GM15510 (cell line): Measurements from ENCODE around the gene IGF1.

ENCODE experiments used
- POLR2A ChIP-seq: IDR thresholded peaks from 3 replicates; pipeline ENCODE4 v1.6.1; 2011; ENCODE audit warnings: borderline replicate concordance; ENCODE audit not compliant: insufficient read length; ENCODE audit errors: extremely low read depth

IGF1 gene

DNA sequence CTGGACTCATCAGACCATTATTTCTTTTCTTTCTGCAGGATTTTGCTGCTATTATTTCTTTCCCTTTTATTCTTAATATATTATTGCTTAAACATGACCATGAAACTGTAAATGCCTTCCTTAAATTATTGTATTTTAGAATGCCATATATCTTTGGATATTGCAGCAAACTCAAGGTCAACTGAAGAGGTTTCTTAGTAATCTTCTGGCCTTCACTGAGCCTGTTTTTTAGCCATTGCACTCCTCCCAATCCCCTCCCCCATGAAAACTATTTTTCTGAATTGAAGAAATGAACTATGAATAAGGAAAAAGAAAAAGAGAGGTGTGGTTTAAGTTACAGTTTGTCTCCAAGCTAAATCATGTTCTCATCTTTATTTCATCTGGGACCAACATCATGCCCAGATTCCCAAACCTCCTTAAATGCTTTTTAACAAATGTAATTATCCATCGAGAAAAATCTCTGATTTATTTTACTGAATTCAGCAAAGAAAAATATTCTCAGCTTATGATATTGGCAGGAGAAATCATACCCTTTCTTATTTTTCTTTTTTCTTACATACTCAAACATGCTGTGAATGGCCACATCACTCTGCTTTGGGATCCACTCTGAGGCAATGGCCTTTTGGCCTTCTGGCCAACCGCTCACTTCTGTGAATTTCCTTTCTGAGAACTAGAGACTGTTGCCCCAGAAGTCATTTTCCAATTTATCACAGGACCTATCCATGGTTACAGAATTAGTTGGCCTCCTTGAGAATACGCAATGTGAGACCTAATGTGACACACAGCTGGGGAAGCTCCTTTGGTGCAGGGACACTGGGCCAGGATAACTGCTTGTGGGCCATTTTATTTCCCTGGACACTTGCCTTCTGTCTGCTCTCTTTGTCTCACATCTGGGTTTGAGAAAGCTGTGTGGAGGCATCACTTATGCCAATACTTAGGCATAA lies 50.9 kb downstream of the IGF1 start:
- TF ChIP-seq POLR2A, result no peak

DNA sequence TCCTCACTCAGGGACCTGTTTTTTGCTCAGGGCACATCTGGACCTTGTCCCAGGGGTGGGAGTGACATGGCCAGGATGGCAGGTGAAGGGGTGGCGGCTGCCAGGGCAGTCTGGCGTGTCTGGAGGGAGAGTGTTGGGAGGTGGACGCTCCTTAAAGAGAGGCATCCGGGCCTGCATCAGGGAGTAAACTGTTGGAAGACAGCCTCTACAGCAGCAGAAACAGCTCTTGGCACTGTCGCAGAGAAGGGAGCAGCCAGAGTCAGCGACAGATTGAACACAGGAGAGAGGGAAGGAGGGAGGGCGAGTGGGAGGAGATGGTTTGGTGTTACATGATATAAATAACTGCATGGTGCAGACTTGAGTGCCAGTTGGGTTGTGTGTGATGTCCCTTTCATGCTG lies 52.8 kb downstream of the IGF1 start:
- TF ChIP-seq POLR2A, result no peak

DNA sequence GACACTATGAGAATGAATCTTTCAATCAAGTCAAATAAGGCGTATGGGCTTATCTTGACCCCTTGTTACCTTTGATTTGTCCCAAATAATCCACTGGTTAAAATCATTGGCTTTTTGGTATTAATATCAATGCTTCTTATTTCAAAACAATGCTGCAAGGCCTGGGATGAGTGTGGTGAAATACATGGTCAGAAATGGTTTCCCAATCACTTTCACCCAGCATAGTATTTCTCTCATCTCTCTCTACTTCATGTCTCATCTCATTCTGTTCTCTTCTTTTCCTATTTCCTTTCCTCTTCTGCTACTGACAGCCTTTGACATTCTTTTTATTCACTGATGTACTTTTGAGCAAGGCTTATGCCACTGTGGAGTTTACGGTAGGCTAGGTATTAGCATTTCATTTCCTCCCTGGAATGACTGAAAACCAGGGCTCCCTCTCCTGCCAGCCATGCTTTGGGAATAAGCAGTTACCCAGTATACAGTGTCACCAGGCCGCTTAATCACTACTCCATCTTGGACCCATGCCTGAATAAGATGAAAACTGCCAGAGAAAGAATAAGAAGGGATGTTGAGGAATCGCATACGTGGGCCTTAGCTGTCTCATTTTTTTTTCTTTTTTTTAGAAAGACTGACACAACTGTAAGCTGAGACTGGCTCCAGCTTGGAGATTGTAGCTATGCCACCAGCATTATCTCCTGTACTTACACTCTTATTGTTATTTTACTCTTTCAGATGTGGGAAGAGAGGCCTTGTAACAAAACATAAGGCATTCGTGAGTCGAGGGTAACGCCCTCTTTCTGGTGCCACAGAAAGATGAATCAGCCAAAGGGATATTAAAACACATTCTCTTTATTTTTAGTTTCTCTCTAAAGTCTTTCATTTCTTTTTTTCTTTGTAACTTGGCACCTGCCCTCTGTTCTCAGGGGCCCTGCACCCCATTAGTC lies 53.5 kb downstream of the IGF1 start:
- no peak for TF ChIP-seq POLR2A

DNA sequence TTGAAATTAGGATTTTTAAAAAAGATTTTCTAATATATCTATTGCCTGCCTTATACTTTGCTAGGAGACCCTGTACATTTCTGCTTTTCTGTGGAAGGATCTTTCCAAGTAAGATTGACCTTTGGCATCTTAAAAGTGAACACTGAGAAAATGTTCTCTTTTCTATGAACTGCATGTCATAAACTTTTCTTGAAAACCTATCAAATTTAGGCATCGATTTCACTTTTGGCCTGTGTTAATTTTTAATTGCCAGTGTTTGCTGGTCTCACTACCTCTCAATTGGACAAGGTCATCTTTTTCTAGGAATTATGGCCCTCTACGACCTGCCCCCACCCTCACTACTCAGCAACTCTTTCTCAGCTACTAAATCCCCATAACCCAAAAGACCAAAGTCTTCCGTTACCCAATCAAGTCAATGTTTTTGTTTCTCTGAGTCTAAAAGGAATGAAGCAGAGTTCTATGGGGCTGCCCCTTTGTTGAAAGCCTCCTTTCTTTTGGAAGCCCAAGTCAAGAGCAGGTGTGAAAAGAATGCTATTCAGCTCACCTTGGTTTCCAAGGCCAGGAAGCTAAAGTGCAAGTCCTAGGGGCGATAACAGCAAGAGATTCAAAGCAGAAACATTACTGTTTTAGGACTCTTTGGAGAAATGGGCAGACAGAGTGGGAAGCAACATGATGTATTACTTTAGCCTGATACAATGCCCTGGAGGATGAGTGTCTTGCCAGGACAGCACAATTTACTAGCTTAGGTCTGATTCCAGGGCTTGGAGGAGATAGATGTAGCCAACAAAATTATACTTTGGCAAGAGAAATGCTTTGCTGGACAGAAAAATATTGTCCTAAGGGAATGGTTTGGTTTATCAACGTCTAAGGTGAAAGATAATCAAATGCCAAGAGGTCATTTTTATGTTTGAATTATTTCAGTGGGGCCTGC lies 55.0 kb downstream of the IGF1 start:
- TF ChIP-seq POLR2A, result no peak

DNA sequence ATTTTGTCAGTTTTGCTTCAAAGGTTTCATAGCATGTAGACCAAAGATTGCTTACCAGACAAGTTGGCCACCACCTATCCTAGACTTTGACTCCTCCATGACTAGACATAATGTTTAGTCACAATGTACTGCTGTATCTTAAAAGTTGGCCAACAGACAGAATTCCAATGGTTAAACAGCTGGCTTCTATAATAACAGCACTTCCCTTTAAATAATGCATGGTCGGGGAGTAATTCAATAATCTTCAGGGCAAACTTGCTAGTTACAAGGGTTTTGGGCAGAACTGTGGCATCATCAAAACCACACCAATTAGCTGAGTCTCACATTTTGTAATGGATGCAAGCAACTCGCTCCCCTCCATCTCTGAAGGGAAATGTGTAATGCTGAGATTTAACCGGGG lies 56.9 kb downstream of the IGF1 start:
- no peak for TF ChIP-seq POLR2A

DNA sequence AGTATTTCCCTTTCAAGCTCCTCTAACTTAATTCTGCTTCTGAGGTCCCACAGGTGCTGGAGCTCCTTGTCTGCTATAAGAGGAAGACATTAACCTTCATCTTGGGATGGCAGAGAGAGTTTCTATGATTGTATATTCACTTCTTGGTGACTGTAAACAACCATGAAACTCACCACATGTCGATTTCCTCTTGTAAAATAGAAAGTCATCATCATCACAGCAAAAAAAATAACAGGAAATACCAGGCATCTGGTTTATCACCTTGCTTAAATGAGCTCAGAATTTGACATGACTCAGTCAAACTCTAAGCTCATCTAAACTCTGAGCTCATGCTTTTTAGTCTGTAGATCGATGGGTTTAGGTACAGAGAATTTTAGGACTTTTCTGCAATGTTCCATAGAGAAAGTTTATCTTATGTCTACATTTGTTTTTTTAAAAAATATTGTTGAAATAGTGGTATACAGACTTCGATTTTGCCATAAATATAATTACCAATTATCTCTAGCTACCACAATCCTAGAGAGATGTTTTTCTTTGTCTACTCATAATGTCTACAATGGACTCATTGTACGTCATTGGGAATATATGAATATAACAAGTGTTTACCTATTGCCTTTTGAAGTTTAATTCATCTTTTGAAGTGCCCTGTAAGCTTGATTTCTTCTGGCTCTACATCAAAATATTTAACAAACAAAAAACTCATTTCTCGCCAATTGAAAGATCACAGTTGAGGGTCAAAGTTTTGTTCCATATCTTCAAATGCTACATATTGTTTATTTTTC lies 58.4 kb downstream of the IGF1 start:
- no peak for TF ChIP-seq POLR2A

DNA sequence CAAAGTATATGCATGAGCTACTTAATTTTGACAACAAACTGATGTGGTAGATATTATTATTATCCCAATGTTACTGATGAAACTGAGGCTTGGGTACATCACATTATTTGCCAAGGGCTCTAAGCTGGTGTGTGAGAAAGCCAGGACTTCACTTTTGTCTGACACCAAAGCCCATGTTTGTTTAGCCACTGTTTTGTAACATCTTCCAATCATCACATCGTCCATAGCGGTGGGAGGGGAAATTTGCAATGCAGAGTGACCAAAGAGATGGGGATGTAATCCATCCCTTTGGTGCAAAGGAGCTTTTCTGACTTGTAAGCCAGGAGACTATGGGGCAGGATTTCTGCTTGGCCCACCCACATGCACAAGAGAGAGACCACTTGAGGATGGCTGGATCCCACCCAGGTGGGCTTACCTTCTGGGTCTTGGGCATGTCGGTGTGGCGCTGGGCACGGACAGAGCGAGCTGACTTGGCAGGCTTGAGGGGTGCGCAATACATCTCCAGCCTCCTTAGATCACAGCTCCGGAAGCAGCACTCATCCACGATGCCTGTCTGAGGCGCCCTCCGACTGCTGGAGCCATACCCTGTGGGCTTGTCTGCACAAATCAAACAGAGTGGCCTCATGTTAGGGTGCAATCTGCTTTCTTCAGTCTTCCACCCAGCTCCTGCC lies 61.1 kb downstream of the IGF1 start:
- TF ChIP-seq POLR2A, result no peak

DNA sequence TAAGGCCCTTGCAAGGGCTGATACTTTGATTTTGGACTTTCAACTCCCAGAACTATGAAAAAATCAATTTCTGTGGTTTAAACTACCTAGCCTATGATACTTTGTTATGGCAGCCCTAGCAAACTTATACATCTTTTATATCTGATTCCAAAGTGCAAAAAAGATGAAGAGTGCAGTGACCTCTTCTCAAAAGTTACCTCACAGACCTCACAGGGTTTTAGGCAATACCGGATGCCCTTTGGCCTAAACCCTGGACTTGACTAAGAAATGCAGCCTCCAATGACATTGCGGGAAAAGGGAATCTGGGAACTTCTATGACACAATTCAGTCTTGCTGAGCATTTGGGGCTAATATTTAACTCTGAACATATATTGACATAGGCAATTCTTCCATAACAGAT lies 63.3 kb downstream of the IGF1 start:
- TF ChIP-seq POLR2A, result no peak

DNA sequence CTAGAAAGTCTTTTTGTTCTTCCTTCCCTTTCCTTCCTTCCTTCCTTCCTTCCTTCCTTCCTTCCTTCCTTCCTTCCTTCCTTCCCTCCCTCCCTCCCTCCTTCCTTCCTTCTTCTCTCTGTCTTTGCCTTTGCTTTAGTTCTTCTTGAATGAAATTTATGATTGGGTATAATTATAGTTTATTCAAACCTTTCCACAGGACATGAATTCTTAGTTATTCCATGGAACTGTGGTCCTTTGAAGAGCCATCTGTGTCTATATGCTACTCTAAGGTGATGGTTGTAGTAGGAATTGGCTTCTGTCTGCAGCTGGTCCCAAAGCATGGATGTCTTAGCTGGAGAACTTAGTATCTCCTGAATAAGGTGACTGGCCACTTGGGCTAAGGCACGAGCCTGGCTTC lies 64.8 kb downstream of the IGF1 start:
- no peak for TF ChIP-seq POLR2A

DNA sequence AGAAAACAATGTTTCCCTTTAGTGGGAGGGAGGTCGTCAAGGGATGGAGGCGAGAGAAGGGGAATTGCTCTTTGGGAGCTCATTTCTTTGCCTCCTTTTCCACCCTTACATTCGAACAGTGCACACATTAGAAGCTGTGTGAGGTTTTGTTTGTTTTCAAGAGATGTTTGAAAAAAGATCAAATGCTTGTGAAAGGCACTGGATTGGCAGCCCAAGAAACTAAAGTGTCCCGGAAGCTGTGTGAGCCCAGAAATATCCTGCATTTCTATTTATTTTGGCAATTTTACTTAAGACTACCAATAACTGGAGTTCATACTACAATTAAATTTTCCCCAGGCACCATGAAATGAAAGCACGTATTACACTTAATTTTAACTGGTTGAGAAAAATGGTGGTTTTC lies 67.0 kb downstream of the IGF1 start:
- no peak for TF ChIP-seq POLR2A

DNA sequence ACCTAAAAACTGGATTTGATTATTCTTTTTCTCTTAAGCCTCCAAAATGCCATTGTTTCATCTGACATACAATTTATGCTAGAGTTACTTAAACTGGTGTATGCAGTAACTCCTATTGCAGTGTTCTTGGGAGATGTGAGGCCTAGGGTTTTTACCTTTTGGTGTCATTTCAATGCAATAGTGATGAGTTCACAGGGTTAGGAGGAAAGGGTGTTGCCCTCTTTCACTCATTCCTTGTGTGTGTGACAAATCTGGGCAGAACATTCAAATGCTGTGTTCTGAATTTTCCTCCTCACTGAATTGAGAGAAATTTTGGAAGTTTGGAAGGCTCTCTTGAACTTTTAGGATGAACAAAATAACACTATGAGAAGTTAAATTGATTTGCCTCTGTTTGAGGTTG lies 69.9 kb downstream of the IGF1 start:
- no peak for TF ChIP-seq POLR2A

DNA sequence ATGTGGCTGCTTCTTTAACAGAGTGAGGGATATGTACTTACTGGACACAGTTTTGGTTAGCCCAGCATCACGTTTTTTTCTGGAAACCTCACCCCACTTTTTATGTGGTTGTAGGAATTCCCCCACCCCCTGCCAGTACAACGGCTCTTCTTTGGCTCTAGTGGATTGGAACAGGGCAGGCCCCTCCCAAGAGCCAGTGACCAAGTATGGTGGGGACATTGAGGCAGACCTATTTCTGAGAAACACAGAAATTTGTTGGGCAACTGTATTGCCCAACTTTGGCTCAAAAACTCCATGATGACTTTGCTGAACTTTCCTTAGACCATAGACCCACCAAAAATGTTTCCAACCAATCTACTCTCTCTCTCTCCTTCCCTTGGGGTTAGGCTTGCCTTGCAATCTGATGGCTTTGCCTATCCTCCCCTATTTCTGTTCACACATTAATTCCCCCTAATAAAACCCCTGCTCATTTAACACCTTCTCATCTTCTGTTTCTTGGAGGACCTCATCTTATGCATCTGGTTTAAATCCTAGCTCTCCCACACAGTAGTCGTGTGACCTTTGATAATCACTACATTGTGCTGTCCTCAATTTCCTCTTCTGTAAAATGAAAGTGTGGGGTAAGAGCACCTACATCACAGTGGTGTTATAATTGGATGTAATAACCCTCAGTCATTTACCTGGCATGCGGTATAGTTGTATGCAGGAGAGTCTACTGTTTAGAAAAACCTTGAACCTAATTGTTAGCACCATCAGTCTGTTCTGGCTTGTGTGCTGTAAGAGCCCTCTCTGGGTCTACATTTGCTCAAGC lies 71.7 kb downstream of the IGF1 start:
- TF ChIP-seq POLR2A, result no peak
